ENCODE results near the gene PITPNM3.
"Not testable (repeated sequence)": the region's sequence is repeated elsewhere in the genome, so short reads cannot be mapped to it uniquely, and the experiment has no call there.

PITPNM3 gene

GRCh38 chr17:6483507-6483906 lies 72.8 kb downstream of the PITPNM3 start:
- in situ Hi-C loops (cut with HindIII; ENCODE audit: low sequenced_read_pairs) = no loop called here

GRCh38 chr17:6482796-6483195 lies 73.6 kb downstream of the PITPNM3 start:
- in situ Hi-C loops (cut with HindIII; ENCODE audit: low sequenced_read_pairs) = not testable (repeated sequence)

GRCh38 chr17:6482105-6482455 lies 74.3 kb downstream of the PITPNM3 start:
- in situ Hi-C loops (cut with HindIII; ENCODE audit: low sequenced_read_pairs) = no loop called here

GRCh38 chr17:6480303-6480675 lies 76.1 kb downstream of the PITPNM3 start:
- in situ Hi-C loops (cut with HindIII; ENCODE audit: low sequenced_read_pairs) = no loop called here

- in situ Hi-C loops (cut with HindIII; ENCODE audit: low sequenced_read_pairs) = no loop called here
Measured at GRCh38 chr17:6479622-6480302, 76.6 kb downstream of the PITPNM3 start.

- in situ Hi-C loops (cut with HindIII; ENCODE audit: low sequenced_read_pairs) = no loop called here
Measured at GRCh38 chr17:6478486-6478885, 77.9 kb downstream of the PITPNM3 start.

- in situ Hi-C loops (cut with HindIII; ENCODE audit: low sequenced_read_pairs) = no loop called here
Measured at GRCh38 chr17:6477831-6478383, 78.4 kb downstream of the PITPNM3 start.

- in situ Hi-C loops (cut with HindIII; ENCODE audit: low sequenced_read_pairs) = no loop called here
Measured at GRCh38 chr17:6476810-6477179, 79.6 kb downstream of the PITPNM3 start.

GRCh38 chr17:6476076-6476809 lies 80.1 kb downstream of the PITPNM3 start:
- in situ Hi-C loops (cut with HindIII; ENCODE audit: low sequenced_read_pairs) = no loop called here

- in situ Hi-C loops (cut with HindIII; ENCODE audit: low sequenced_read_pairs) = no loop called here
Measured at GRCh38 chr17:6475411-6475810, 80.9 kb downstream of the PITPNM3 start.

- in situ Hi-C loops (cut with HindIII; ENCODE audit: low sequenced_read_pairs) = no loop called here
Measured at GRCh38 chr17:6474906-6475305, 81.4 kb downstream of the PITPNM3 start.

GRCh38 chr17:6474376-6474775 lies 82.0 kb downstream of the PITPNM3 start:
- in situ Hi-C loops (cut with HindIII; ENCODE audit: low sequenced_read_pairs) = no loop called here

- in situ Hi-C loops (cut with HindIII; ENCODE audit: low sequenced_read_pairs) = no loop called here
Measured at GRCh38 chr17:6473128-6473767, 83.1 kb downstream of the PITPNM3 start.

- in situ Hi-C loops (cut with HindIII; ENCODE audit: low sequenced_read_pairs) = no loop called here
Measured at GRCh38 chr17:6472517-6472916, 83.8 kb downstream of the PITPNM3 start.

- in situ Hi-C loops (cut with HindIII; ENCODE audit: low sequenced_read_pairs) = no loop called here
Measured at GRCh38 chr17:6471531-6472465, 84.6 kb downstream of the PITPNM3 start.

- in situ Hi-C loops (cut with HindIII; ENCODE audit: low sequenced_read_pairs) = no loop called here
Measured at GRCh38 chr17:6470751-6471521, 85.4 kb downstream of the PITPNM3 start.

- in situ Hi-C loops (cut with HindIII; ENCODE audit: low sequenced_read_pairs) = no loop called here
Measured at GRCh38 chr17:6470146-6470718, 86.1 kb downstream of the PITPNM3 start.

- in situ Hi-C loops (cut with HindIII; ENCODE audit: low sequenced_read_pairs) = no loop called here
Measured at GRCh38 chr17:6468051-6468790, 88.1 kb downstream of the PITPNM3 start.

GRCh38 chr17:6467567-6467966 lies 88.8 kb downstream of the PITPNM3 start:
- in situ Hi-C loops (cut with HindIII; ENCODE audit: low sequenced_read_pairs) = no loop called here

Measured in DLD1 (cell line).